ENCODE results near the gene TESK2. TPM values are rescaled to one million over a fixed set of nuclear protein-coding genes. Genes with fewer than 3 reads are reported as not detected.

Gene TESK2
- total RNA-seq, 2 experiments from 2014 or later: 4.9 to 6.6 TPM

DNA sequence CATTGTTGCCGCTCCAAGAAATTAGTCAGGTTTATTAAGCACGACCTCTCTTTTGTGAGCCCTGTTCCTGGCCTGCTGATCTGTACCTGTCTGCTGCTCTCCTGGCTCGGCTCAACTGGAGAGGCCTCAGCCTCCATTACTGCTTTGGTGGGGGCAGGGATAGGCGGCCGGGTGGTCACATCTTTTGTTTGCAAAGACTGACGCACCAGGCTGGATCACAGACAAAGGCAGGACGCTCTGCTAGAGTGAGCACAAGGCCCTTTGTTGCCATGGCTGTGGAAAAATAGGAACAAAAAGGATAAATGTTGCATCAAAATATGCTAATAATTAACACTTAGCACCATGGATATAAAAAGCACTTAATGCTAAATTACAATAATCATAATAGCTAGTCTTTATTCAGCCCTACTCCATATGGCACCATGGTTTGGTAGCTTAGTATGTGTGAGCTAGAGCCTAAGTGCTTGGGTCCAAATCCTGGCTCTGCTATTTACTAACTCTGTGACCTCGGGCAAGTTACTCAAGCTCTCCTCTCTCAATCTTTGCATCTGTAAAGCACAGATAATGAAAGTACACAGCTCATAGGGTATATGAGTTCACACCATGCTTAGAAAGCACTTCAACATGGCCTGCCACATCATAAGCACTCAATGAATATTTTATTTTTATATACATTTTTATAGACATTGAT is 193.2 kb downstream of the TESK2 start:
- Histone ChIP-seq H2AFZ (ENCODE audit: low read length) (no peak overlapping the region), H3K4me1 (ENCODE audit: insufficient read depth, low read length, poor library complexity, severe bottlenecking) (no peaks in the 10 kb centered on the region), H3K9me3 (ENCODE audit: low read length) (no peaks in the 10 kb centered on the region), H3K27ac (ENCODE audit: low read depth, low read length, poor library complexity, severe bottlenecking) (no peak overlapping the region), H3K79me2 (ENCODE audit: insufficient read depth, low read depth, low read length) (no peaks in the 10 kb centered on the region), H3K9me2 (ENCODE audit: insufficient read depth, low read length) (no peaks in the 10 kb centered on the region), H4K20me1 (ENCODE audit: insufficient read depth, low read length) (no peaks in the 10 kb centered on the region), H3K36me3 (ENCODE audit: insufficient read depth, low read length) (no peaks in the 10 kb centered on the region), H3K4me3 (ENCODE audit: low read depth, low read length, poor library complexity, severe bottlenecking) (no peak overlapping the region), H3K4me2 (ENCODE audit: low read length) (no peak overlapping the region)
- DNase-seq (ENCODE audit: low spot score): no peak
- intact Hi-C loops (cut with micrococcal nuclease; ENCODE audit: unreplicated experiment): no loop called here
- CTCF ChIA-PET (ENCODE audit: unreplicated experiment): interaction anchor here (1.1 kb wide), 1 partner anchor 283 kb away, joined by 4 read pairs; no protein-coding TSS in a partner anchor
- POLR2A ChIA-PET: interaction anchor here (0.5 to 1.7 kb wide), 2 partner anchors 225 to 286 kb away, joined by 4 to 5 read pairs; partner anchors contain the start of genes HECTD3 and UROD
- no peak for TF ChIP-seq EZH2phosphoT487 (IDR thresholded peaks at IDR 0.05; ENCODE audit: borderline replicate concordance, low read depth, low read length)
- TF ChIP-seq, protein P1, sequence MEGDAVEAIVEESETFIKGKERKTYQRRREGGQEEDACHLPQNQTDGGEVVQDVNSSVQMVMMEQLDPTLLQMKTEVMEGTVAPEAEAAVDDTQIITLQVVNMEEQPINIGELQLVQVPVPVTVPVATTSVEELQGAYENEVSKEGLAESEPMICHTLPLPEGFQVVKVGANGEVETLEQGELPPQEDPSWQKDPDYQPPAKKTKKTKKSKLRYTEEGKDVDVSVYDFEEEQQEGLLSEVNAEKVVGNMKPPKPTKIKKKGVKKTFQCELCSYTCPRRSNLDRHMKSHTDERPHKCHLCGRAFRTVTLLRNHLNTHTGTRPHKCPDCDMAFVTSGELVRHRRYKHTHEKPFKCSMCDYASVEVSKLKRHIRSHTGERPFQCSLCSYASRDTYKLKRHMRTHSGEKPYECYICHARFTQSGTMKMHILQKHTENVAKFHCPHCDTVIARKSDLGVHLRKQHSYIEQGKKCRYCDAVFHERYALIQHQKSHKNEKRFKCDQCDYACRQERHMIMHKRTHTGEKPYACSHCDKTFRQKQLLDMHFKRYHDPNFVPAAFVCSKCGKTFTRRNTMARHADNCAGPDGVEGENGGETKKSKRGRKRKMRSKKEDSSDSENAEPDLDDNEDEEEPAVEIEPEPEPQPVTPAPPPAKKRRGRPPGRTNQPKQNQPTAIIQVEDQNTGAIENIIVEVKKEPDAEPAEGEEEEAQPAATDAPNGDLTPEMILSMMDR (conservative IDR thresholded peaks at IDR 0.05; ENCODE audit: low read length): no peak
- no TSS peak for BruUV-seq (replicated peaks)

Other genes with a start within 250 kb of the TESK2 start
- 25.2 and 27.1 TPM in 2 replicates for gene HPDL, start 164.3 kb downstream of the TESK2 start, total RNA-seq (2014; rRNA removed; shearing (Covaris generic))
- gene HPDL, start 164.3 kb downstream of the TESK2 start, total RNA-seq (2022): 21.9 and 25.8 TPM in 2 replicates
- gene TOE1, start 151.0 kb downstream of the TESK2 start, total RNA-seq (2014; rRNA removed; shearing (Covaris generic)): 23.7 and 30.2 TPM in 2 replicates
- 22.1 and 24.4 TPM in 2 replicates for gene TOE1, start 151.0 kb downstream of the TESK2 start, total RNA-seq (2022)
- 46.6 and 52.6 TPM in 2 replicates for gene MUTYH, start 150.7 kb downstream of the TESK2 start, total RNA-seq (2014; rRNA removed; shearing (Covaris generic))
- 69.7 and 70.1 TPM in 2 replicates for gene MUTYH, start 150.7 kb downstream of the TESK2 start, total RNA-seq (2022)
- gene CCDC163, start 8.9 kb upstream of the TESK2 start, total RNA-seq (2014; rRNA removed; shearing (Covaris generic)): 2.9 and 7.4 TPM in 2 replicates
- 17.2 and 21.1 TPM in 2 replicates for gene CCDC163, start 8.9 kb upstream of the TESK2 start, total RNA-seq (2022)
- 7.6 and 8.1 TPM in 2 replicates for gene MMACHC, start 9.1 kb upstream of the TESK2 start, total RNA-seq (2014; rRNA removed; shearing (Covaris generic))
- 13.3 and 15.9 TPM in 2 replicates for gene MMACHC, start 9.1 kb upstream of the TESK2 start, total RNA-seq (2022)
- 725 and 814 TPM in 2 replicates for gene PRDX1, start 30.7 kb upstream of the TESK2 start, total RNA-seq (2014; rRNA removed; shearing (Covaris generic))
- 851 and 938 TPM in 2 replicates for gene PRDX1, start 30.7 kb upstream of the TESK2 start, total RNA-seq (2022)
- gene AKR1A1, start 59.7 kb upstream of the TESK2 start, total RNA-seq (2014; rRNA removed; shearing (Covaris generic)): 110 and 142 TPM in 2 replicates
- gene AKR1A1, start 59.7 kb upstream of the TESK2 start, total RNA-seq (2022): 141 and 152 TPM in 2 replicates
- 210 and 267 TPM in 2 replicates for gene NASP, start 92.9 kb upstream of the TESK2 start, total RNA-seq (2014; rRNA removed; shearing (Covaris generic))
- gene NASP, start 92.9 kb upstream of the TESK2 start, total RNA-seq (2022): 373 and 394 TPM in 2 replicates
- gene CCDC17, start 132.9 kb upstream of the TESK2 start, total RNA-seq (2014; rRNA removed; shearing (Covaris generic)): 2.8 and 3.2 TPM in 2 replicates
- 5.0 and 5.6 TPM in 2 replicates for gene CCDC17, start 132.9 kb upstream of the TESK2 start, total RNA-seq (2022)
- gene GPBP1L1, start 195.4 kb upstream of the TESK2 start, total RNA-seq (2014; rRNA removed; shearing (Covaris generic)): 89.7 and 101 TPM in 2 replicates
- 117 and 130 TPM in 2 replicates for gene GPBP1L1, start 195.4 kb upstream of the TESK2 start, total RNA-seq (2022)
- gene TMEM69, start 197.0 kb upstream of the TESK2 start, total RNA-seq (2014; rRNA removed; shearing (Covaris generic)): 24.7 and 35.8 TPM in 2 replicates
- gene TMEM69, start 197.0 kb upstream of the TESK2 start, total RNA-seq (2022): 42.2 and 49.1 TPM in 2 replicates

Measured in OCI-LY7 (cell line).